GM12878 (cell line): Measurements from ENCODE around the gene TMPRSS15. TPM values are rescaled to one million over a fixed set of nuclear protein-coding genes. Genes with fewer than 3 reads are reported as not detected.

Experiments used
- ATAC-seq: fragments of 200-7000 bp; cut with Tn5 transposase; 3 replicates; pipeline ENCODE4 v1.9.1; 2020; ENCODE audit warnings: mild to moderate bottlenecking, moderate library complexity
- BruUV-seq: library from RNA; stranded (reverse); fragments of 400-500 nt; replicated peaks from 2 replicates; lab custom pipeline; 2021; lab: Mats Ljungman, UMichigan
- CTCF ChIA-PET: fragments of 300-600 bp; sonication (Branson Sonifier 250); formaldehyde crosslinking; extraction: SDS; loops from one replicate; lab custom pipeline; 2021; ENCODE audit warnings: inconsistent platforms; lab: Yijun Ruan, JAX
- POLR2A ChIA-PET: fragments of 350-600 bp; formaldehyde crosslinking; extraction: SDS; loops from one replicate; lab custom pipeline; 2021; ENCODE audit warnings: inconsistent platforms; lab: Charles Lee
- RAD21 ChIA-PET: fragments of 300-600 bp; sonication (Branson Sonifier 250); formaldehyde crosslinking; loops from one replicate; lab custom pipeline; 2023; ENCODE audit warnings: antibody characterized with exemption; ENCODE audit not compliant: unreplicated experiment; lab: Charles Lee
- SMC1A ChIA-PET: fragments of 300-600 bp; sonication (Branson Sonifier 250); formaldehyde crosslinking; loops from one replicate; lab custom pipeline; 2023; ENCODE audit not compliant: unreplicated experiment, uncharacterized antibody; lab: Charles Lee
- DNase-seq: peaks from one replicate; pipeline ENCODE4 v3.0.0-alpha.2; 2011; ENCODE audit warnings: low read depth, low spot score
- FAIRE-seq: peaks from 3 replicates; lab custom pipeline; 2011; peaks lifted over from hg19 to GRCh38; lab: Jason Lieb, UNC
- H2AFZ ChIP-seq: 2 replicates; pipeline ENCODE4 v1.6.0; 2011; ENCODE audit warnings: low read depth, low read length, control low read depth; ENCODE audit not compliant: control insufficient read depth
- H3K27ac ChIP-seq: 2 replicates; pipeline ENCODE4 v1.5.1; 2011; ENCODE audit warnings: control low read depth; ENCODE audit not compliant: control insufficient read depth, insufficient read depth
- H3K27me3 ChIP-seq, 2 experiments: replicated peaks in 1 of 2; 2 replicates each; pipeline versions ENCODE4 v1.6.0 to v1.6.1; 2011; ENCODE audit warnings: low read length in 1 of 2; ENCODE audit not compliant: control insufficient read depth in 2 of 2, insufficient read depth in 2 of 2
- H3K36me3 ChIP-seq, 2 experiments: 2 replicates each; pipeline ENCODE4 v1.5.1; 2011; ENCODE audit warnings: low read length in 1 of 2; ENCODE audit not compliant: control insufficient read depth in 2 of 2, insufficient read depth in 2 of 2
- H3K4me1 ChIP-seq: 2 replicates; pipeline ENCODE4 v1.6.1; 2011; ENCODE audit warnings: mild to moderate bottlenecking, low read length, moderate library complexity, mixed read lengths; ENCODE audit not compliant: control insufficient read depth, insufficient read depth
- H3K4me2 ChIP-seq: 2 replicates; pipeline ENCODE4 v1.6.0; 2011; ENCODE audit warnings: control low read depth; ENCODE audit not compliant: control insufficient read depth, insufficient read depth
- H3K4me3 ChIP-seq: fragments of 200-600 bp; sonication (generic); 2 replicates; pipeline ENCODE4 v1.5.1; 2016
- H3K79me2 ChIP-seq: 2 replicates; pipeline ENCODE4 v1.6.0; 2011; ENCODE audit warnings: low read length; ENCODE audit not compliant: control insufficient read depth, insufficient read depth
- H3K9ac ChIP-seq: 2 replicates; pipeline ENCODE4 v1.8.0; 2011; ENCODE audit warnings: low read length, control low read depth, mixed read lengths; ENCODE audit not compliant: control insufficient read depth, insufficient read depth
- H3K9me3 ChIP-seq: replicated peaks from 3 replicates; pipeline ENCODE4 v1.5.1; 2011; ENCODE audit warnings: mild to moderate bottlenecking, low read length; ENCODE audit not compliant: control insufficient read depth, insufficient read depth
- H4K20me1 ChIP-seq: 2 replicates; pipeline ENCODE4 v1.6.0; 2011; ENCODE audit not compliant: control insufficient read depth, insufficient read depth
- CBFB ChIP-seq: IDR thresholded peaks from 2 replicates; pipeline ENCODE4 v1.6.1; 2016; ENCODE audit warnings: antibody characterized with exemption, low read depth
- CHD1 ChIP-seq: IDR thresholded peaks from 2 replicates; pipeline ENCODE4 v1.6.1; 2012; ENCODE audit warnings: low read depth, low read length, improper control_type of control experiment
- CHD2 ChIP-seq: IDR thresholded peaks from 2 replicates; pipeline ENCODE4 v1.6.1; 2011; ENCODE audit warnings: low read depth, low read length, improper control_type of control experiment, borderline replicate concordance
- DPF2 ChIP-seq: fragments of 450-650 bp; IDR thresholded peaks from 2 replicates; pipeline ENCODE4 v1.6.1; 2017; ENCODE audit warnings: mild to moderate bottlenecking
- FOS ChIP-seq: IDR thresholded peaks from 3 replicates; pipeline ENCODE4 v1.6.1; 2011; ENCODE audit warnings: borderline replicate concordance; ENCODE audit not compliant: insufficient read length; ENCODE audit errors: extremely low read depth
- IKZF2 ChIP-seq, 2 experiments: fragments of 450-650 bp; IDR thresholded peaks; 2 replicates each; pipeline ENCODE4 v1.6.1; 2017; ENCODE audit warnings: mild to moderate bottlenecking in 2 of 2, moderate library complexity in 2 of 2
- MTA3 ChIP-seq: IDR thresholded peaks from 2 replicates; pipeline ENCODE4 v1.6.1; 2012; ENCODE audit warnings: low read length, inconsistent platforms, borderline replicate concordance
- MXI1 ChIP-seq: fragments of 150-350 bp; IDR thresholded peaks from 2 replicates; pipeline ENCODE4 v1.6.1; 2011; ENCODE audit warnings: low read depth, mild to moderate bottlenecking, inconsistent platforms, low read length, improper control_type of control experiment
- RB1 ChIP-seq: fragments of 450-650 bp; formaldehyde crosslinking; IDR thresholded peaks from 2 replicates; pipeline ENCODE4 v1.6.1; 2017; ENCODE audit warnings: mild to moderate bottlenecking, borderline replicate concordance
- RUNX3 ChIP-seq: IDR thresholded peaks from 2 replicates; pipeline ENCODE4 v1.6.1; 2012; ENCODE audit warnings: low read length, inconsistent platforms
- SMARCA5 ChIP-seq: fragments of 450-650 bp; IDR thresholded peaks from 2 replicates; pipeline ENCODE4 v1.6.1; 2017; ENCODE audit warnings: mild to moderate bottlenecking
- SREBF1 ChIP-seq: IDR thresholded peaks from 2 replicates; pipeline ENCODE4 v1.6.1; 2012; ENCODE audit warnings: mild to moderate bottlenecking, low read length
- TCF3 ChIP-seq: IDR thresholded peaks from 2 replicates; pipeline ENCODE4 v1.6.1; 2012; ENCODE audit warnings: low read depth, mild to moderate bottlenecking, low read length, borderline replicate concordance; ENCODE audit not compliant: insufficient read depth
- WGBS: methylation state at CpG from one replicate; pipeline ENCODE4 v1.1.6; 2016; ENCODE audit warnings: low lambda C conversion rate; ENCODE audit not compliant: insufficient replicate concordance, insufficient coverage; ENCODE audit errors: missing lambda C conversion rate; 5-methylcytosine and 5-hydroxymethylcytosine counted together
- in situ Hi-C: fragments of 300-500 bp; cut with MboI; formaldehyde crosslinking; loops from 9 replicates; pipeline ENCODE4 v1.14.3; 2018; ENCODE audit warnings: mixed read lengths
- intact Hi-C: fragments of 100-400 bp; cut with micrococcal nuclease; formaldehyde crosslinking; loops from one replicate; pipeline ENCODE4 v1.14.2; 2022; ENCODE audit not compliant: unreplicated experiment
- polyA plus RNA-seq, 11 experiments: library from polyadenylated mRNA; depleted of rRNA in 4 of 11; unstranded in 6 of 11; stranded (reverse) in 5 of 11; fragments of >200 nt; fragmentation: Nextera tagmentation in 4 of 11; fragmentation: Illumina TruSeq in 1 of 11; extraction: Ambion mirVana in 4 of 11; extraction: Trizol in 1 of 11; gene quantifications; 1 replicate in 1 of 11; 2 replicates in 10 of 11; pipeline versions ENCODE4 v1.2.1 to v1.2.3, GENCODE V29; 2011 to 2016; ENCODE audit warnings: inconsistent platforms in 2 of 11, missing spikeins in 2 of 11, low read depth in 1 of 11
- total RNA-seq, 4 experiments: library from RNA; depleted of rRNA in 3 of 4; stranded (reverse); fragments of >200 nt in 3 of 4; fragmentation: Illumina TruSeq in 1 of 4; extraction: Trizol in 1 of 4; gene quantifications; 2 replicates each; pipeline versions ENCODE4 v1.2.1 to v1.2.3, GENCODE V29; 2013 to 2021
- TF ChIP-seq, protein P1 (sequence below): fragments of 450-650 bp; IDR thresholded peaks from 2 replicates; pipeline ENCODE4 v1.6.1; 2017; ENCODE audit warnings: mild to moderate bottlenecking, low read depth, inconsistent platforms; ENCODE audit not compliant: poor library complexity, severe bottlenecking
- TF ChIP-seq, protein P2 (sequence below): IDR thresholded peaks from 2 replicates; pipeline ENCODE4 v1.6.1; 2011; ENCODE audit warnings: low read depth, low read length, improper control_type of control experiment, borderline replicate concordance
- TF ChIP-seq, protein P3 (sequence below): fragments of 450-650 bp; IDR thresholded peaks from 2 replicates; pipeline ENCODE4 v1.6.1; 2014; ENCODE audit warnings: mild to moderate bottlenecking
- TF ChIP-seq, protein P4 (sequence below): fragments of 450-650 bp; formaldehyde crosslinking; IDR thresholded peaks from 2 replicates; pipeline ENCODE4 v1.5.0; 2022; ENCODE audit warnings: mild to moderate bottlenecking, missing genetic modification characterization

The TMPRSS15 gene
- total and polyA plus RNA-seq, 10 of the 15 experiments (the other 5 are each of a cell fraction or from before 2014, with no cell fraction given), result 0.02 to 0.11 TPM; not detected in 8

GRCh38 chr21:18424276-18424675 lies 20.7 kb upstream of the TMPRSS15 start (continued):
- TF ChIP-seq, protein P1, sequence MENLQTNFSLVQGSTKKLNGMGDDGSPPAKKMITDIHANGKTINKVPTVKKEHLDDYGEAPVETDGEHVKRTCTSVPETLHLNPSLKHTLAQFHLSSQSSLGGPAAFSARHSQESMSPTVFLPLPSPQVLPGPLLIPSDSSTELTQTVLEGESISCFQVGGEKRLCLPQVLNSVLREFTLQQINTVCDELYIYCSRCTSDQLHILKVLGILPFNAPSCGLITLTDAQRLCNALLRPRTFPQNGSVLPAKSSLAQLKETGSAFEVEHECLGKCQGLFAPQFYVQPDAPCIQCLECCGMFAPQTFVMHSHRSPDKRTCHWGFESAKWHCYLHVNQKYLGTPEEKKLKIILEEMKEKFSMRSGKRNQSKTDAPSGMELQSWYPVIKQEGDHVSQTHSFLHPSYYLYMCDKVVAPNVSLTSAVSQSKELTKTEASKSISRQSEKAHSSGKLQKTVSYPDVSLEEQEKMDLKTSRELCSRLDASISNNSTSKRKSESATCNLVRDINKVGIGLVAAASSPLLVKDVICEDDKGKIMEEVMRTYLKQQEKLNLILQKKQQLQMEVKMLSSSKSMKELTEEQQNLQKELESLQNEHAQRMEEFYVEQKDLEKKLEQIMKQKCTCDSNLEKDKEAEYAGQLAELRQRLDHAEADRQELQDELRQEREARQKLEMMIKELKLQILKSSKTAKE, result no peak
- TF ChIP-seq MTA3, result no peak
- TF ChIP-seq CHD2, result no peak
- no peak for TF ChIP-seq TCF3
- no peak for TF ChIP-seq IKZF2 (IDR thresholded peaks at IDR 0.05)
- no peak for TF ChIP-seq RUNX3
- TF ChIP-seq, protein P2, sequence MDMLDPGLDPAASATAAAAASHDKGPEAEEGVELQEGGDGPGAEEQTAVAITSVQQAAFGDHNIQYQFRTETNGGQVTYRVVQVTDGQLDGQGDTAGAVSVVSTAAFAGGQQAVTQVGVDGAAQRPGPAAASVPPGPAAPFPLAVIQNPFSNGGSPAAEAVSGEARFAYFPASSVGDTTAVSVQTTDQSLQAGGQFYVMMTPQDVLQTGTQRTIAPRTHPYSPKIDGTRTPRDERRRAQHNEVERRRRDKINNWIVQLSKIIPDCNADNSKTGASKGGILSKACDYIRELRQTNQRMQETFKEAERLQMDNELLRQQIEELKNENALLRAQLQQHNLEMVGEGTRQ, result no peak

GRCh38 chr21:18417141-18417790 lies 13.7 kb upstream of the TMPRSS15 start:
- Histone ChIP-seq H3K9me3 (no peaks in the 10 kb centered on the region), H3K4me3 (no peak overlapping the region), H3K79me2 (no peaks in the 10 kb centered on the region), H3K4me1 (no peaks in the 10 kb centered on the region), H3K36me3 (no peaks in the 10 kb centered on the region), H3K27ac (no peak overlapping the region), H3K27me3 (no peaks in the 10 kb centered on the region), H3K4me2 (no peak overlapping the region), H3K9ac (no peak overlapping the region), H4K20me1 (no peaks in the 10 kb centered on the region), H2AFZ (no peak overlapping the region)
- no peak for FAIRE-seq
- WGBS, result 3% methylated on average over 3 of the region's 3 CpGs
- intact Hi-C loops (no loop called here), in situ Hi-C loops (no loop called here)
- ChIA-PET POLR2A (no interaction called here), SMC1A (no interaction called here), RAD21 (no interaction called here), CTCF (no interaction called here)
- no TSS peak for BruUV-seq
- DNase-seq, result no peak
- no peak for ATAC-seq
- TF ChIP-seq SREBF1 (no peak), SMARCA5 (no peak), RB1 (no peak), MXI1 (no peak), FOS (no peak), CHD1 (no peak), CBFB (no peak), DPF2 (no peak)
- TF ChIP-seq, protein P3, sequence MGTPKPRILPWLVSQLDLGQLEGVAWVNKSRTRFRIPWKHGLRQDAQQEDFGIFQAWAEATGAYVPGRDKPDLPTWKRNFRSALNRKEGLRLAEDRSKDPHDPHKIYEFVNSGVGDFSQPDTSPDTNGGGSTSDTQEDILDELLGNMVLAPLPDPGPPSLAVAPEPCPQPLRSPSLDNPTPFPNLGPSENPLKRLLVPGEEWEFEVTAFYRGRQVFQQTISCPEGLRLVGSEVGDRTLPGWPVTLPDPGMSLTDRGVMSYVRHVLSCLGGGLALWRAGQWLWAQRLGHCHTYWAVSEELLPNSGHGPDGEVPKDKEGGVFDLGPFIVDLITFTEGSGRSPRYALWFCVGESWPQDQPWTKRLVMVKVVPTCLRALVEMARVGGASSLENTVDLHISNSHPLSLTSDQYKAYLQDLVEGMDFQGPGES, result no peak
- TF ChIP-seq, protein P4, sequence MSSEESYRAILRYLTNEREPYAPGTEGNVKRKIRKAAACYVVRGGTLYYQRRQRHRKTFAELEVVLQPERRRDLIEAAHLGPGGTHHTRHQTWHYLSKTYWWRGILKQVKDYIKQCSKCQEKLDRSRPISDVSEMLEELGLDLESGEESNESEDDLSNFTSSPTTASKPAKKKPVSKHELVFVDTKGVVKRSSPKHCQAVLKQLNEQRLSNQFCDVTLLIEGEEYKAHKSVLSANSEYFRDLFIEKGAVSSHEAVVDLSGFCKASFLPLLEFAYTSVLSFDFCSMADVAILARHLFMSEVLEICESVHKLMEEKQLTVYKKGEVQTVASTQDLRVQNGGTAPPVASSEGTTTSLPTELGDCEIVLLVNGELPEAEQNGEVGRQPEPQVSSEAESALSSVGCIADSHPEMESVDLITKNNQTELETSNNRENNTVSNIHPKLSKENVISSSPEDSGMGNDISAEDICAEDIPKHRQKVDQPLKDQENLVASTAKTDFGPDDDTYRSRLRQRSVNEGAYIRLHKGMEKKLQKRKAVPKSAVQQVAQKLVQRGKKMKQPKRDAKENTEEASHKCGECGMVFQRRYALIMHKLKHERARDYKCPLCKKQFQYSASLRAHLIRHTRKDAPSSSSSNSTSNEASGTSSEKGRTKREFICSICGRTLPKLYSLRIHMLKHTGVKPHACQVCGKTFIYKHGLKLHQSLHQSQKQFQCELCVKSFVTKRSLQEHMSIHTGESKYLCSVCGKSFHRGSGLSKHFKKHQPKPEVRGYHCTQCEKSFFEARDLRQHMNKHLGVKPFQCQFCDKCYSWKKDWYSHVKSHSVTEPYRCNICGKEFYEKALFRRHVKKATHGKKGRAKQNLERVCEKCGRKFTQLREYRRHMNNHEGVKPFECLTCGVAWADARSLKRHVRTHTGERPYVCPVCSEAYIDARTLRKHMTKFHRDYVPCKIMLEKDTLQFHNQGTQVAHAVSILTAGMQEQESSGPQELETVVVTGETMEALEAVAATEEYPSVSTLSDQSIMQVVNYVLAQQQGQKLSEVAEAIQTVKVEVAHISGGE (CRISPR knock-in tag), result no peak
